ENCODE data around the gene ENKUR.

GRCh38 chr10:24958721-24959381, 57.1 kb downstream of the ENKUR start:
- TF ChIP-seq, protein P1, sequence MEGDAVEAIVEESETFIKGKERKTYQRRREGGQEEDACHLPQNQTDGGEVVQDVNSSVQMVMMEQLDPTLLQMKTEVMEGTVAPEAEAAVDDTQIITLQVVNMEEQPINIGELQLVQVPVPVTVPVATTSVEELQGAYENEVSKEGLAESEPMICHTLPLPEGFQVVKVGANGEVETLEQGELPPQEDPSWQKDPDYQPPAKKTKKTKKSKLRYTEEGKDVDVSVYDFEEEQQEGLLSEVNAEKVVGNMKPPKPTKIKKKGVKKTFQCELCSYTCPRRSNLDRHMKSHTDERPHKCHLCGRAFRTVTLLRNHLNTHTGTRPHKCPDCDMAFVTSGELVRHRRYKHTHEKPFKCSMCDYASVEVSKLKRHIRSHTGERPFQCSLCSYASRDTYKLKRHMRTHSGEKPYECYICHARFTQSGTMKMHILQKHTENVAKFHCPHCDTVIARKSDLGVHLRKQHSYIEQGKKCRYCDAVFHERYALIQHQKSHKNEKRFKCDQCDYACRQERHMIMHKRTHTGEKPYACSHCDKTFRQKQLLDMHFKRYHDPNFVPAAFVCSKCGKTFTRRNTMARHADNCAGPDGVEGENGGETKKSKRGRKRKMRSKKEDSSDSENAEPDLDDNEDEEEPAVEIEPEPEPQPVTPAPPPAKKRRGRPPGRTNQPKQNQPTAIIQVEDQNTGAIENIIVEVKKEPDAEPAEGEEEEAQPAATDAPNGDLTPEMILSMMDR (IDR thresholded peaks at IDR 0.05): no peak
- TF ChIP-seq POLR2A (IDR thresholded peaks at IDR 0.05): no peak

Measured in lower leg skin (tissue), 3 donors.